HG03175 (cell line): ENCODE measurements around the gene FOXK2.

Experiments
- ATAC-seq: cut with Tn5 transposase; IDR thresholded peaks from one replicate; pipeline ENCODE4 v1.9.1; 2021; ENCODE audit warnings: mild to moderate bottlenecking, moderate library complexity; ENCODE audit not compliant: unreplicated experiment

Gene FOXK2

GRCh38 chr17:82601447-82602000 lies 82.0 kb downstream of the FOXK2 start:
- ATAC-seq = no peak

GRCh38 chr17:82602487-82602886 lies 83.0 kb downstream of the FOXK2 start:
- no peak for ATAC-seq

DNA sequence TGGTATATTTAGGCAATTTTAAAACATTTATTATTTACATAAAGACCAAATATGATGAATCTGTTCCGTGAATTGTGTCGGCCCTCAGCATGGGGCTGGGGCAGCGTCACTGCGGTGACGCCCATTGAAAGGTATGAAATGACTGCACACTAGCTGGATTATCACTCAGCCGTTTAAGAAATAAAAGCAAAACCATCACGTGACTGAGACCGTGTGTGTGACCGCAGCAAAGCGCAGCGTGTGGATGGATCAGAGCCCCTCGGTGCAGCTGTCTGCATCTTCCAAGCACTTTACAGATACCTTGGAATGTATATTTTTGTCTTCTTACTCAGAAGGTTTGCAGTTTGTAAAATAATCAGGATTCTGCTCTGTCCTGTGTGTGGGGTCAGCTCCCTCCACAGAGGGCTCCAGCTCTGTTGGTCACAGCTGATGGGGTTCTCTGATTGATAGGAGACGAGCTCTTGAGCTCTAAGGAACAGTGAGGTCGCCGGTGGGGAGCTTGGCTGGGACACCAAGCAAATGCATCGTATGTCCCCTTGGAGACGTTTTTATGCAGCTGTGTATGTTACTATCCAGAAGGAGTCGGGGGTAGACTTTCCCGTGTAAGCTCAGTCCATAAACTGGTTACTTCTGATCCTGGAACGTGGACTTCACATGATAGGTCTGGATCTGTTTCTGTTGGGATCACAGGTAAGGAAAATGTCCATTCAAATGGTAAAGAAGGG lies 83.6 kb downstream of the FOXK2 start:
- no peak for ATAC-seq

DNA sequence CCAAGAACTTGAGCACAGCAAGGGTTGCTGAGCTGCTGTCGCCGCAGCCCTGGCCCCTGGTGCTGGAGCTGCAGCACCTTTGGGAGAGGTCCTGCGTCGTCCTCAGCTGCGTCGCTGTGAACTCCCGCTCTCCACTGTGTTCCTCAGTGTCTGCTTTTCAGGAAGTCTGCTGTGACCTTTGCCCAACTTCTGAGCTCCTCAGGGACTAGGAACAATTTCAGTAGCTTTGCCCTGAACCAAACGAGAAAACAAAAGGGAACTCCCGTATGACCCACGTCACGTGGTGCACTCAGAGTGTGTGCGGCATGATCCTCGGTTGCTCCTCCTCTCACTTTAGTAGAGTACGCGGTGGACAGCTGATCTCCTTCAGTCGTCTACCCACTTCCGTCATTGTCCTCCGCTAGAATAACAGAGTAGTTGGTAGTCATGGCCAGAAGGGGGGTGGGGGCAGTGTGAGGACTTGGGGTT lies 84.5 kb downstream of the FOXK2 start:
- no peak for ATAC-seq

GRCh38 chr17:82604532-82604931 lies 85.0 kb downstream of the FOXK2 start:
- no peak for ATAC-seq

- ATAC-seq = no peak
These were observed 86.5 kb downstream of the FOXK2 start for GRCh38 chr17:82605939-82606600.

DNA sequence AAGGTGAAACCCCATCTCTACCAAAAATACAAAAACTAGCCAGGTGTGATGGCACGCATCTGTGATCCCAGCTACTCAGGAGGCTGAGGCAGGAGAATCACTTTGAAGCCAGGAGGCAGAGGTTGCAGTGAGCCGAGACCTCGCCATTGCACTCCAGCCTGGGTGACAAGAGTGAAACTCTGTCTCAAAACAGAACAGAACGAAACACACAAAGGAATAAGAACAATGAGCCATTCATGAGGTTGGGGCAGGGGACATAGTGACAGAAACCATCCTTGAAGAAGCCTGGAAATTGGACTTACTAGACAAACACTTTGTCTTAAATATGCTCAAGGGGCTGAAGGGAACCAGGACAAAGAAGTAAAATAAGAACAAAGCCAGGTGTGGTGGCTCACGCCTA lies 89.3 kb downstream of the FOXK2 start:
- no peak for ATAC-seq

DNA sequence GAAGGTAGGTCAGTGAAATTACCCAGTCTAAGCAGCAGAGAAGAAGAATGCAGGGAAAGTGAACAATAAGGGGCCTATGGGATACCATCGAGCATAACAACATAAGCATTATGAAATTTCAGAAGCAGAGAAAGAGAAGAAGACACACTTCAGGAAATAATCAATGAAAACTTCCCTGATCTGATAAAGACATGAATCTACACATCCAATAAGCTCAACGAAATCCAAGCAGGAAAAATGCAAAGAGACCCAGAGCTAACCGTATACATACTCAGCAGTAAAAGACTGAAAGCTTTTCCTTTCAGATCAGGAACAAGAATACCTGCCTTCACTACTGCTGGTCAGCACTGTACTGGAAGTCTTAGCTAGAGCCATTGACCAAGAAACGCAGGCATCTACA lies 90.1 kb downstream of the FOXK2 start:
- ATAC-seq = no peak

GRCh38 chr17:82611140-82612058 lies 91.9 kb downstream of the FOXK2 start:
- no peak for ATAC-seq

DNA sequence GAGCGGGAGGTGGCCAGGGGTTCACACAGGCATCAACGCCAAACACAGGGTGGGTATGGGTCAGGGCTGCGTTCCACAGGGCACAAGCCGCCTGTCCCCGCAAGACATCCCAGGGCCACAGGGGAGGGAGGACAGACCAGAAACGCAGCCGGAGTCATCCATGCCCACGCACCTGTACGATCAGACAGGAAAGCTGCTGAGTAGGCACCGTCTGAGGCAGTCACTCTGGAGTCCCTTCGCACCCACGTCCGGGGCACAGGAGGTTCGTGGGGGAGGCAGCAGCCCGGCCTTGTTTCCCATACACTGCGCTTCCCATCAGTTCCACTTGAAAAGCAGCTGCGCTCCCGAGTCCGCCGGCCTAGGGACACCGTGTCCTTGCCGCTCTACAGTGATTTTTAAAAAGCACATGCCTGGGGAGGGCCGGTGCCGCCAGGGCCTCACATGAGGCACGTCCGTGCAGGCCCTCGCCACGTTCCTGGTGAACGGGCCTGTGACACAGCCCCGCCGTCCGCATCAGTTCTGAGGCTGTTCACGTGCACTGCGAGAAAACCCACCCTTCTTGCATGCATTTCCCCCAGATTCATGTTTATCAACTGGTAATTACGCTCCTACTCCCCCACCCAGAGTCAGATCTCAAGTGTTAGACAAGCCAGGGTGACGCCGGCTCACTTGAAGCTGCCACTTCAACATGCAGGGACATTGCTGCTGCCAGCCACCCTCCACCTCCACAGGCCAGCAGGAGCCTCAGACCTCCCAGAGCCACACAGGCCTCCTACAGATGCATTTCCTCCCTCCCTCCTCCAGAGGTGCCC lies 94.0 kb downstream of the FOXK2 start:
- no peak for ATAC-seq

GRCh38 chr17:82614095-82614631 lies 94.6 kb downstream of the FOXK2 start:
- ATAC-seq = no peak

GRCh38 chr17:82615084-82616020 lies 95.8 kb downstream of the FOXK2 start:
- ATAC-seq = no peak

DNA sequence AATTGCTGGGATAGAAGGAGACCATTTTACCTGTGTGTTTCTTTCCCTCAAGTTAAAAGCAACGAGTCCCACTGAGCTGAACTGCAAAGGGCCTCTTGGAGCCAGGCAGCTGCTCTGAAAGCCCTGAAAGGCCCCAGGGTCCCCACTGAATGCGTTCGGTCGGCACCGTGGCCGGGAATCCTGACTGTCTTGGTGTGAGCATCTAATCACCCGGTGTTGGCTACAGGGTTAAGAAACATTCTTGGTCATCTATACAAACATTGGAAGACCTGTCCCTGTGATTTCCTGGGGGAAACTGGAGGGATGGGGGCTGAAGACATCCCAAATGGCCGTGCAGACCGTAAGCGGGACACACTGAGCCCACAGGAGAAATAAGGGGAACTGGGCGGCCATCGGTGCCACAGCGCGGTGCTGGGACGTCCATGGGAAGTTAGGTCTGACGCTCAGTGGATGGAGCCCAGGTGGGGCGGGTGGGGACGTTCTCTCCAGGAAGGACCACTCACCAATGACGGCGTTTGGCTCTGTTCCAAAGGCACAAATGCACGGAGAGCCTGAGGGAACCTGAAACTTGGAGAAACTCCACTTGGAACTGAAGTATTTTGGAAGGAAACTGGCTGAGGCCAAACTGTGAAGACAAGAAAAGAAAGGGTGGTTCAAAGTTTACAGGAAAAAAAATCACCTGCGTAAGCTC lies 96.6 kb downstream of the FOXK2 start:
- ATAC-seq = no peak

DNA sequence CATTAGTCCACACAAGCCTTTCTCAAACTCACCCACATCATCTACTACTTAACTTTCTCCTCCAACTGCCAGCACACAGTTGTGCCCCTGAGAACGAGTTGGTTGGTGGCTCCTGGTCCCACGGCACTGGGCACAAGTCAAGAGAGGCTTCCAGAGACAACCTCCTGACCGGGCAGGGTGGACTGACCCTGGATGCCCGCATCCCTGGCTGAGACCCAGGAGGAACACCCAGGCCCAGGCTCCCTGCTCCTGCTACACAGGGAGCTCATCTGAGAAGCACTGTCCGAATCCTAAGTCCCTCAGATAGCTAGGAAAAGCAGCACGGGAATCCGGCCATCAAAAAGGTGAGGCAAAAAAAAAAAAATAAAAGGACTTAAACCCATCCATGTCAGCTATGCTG lies 99.7 kb downstream of the FOXK2 start:
- ATAC-seq = no peak

- ATAC-seq = no peak
These were observed 100.1 kb downstream of the FOXK2 start for GRCh38 chr17:82619641-82620040.

DNA sequence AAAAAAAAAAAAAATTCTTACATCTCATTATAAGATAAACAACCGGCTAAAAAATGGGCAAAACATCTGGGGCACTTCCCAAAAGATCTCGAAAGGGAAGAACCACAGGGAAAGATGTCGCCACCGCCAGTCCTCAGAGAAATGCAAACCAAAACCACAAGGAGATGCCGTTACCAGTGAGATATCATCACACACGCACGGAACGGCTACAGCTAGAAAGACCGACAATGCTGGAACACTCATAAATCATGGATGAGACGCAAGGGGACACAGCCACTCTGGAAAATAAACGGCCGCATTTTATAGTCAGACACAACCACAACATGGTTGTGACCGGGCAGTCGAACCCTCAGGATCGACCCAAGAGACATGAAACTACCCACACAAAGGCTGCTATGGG lies 104.2 kb downstream of the FOXK2 start:
- no peak for ATAC-seq

GRCh38 chr17:82627405-82627804 lies 107.9 kb downstream of the FOXK2 start:
- ATAC-seq = no peak

- no peak for ATAC-seq
These were observed 110.2 kb downstream of the FOXK2 start for GRCh38 chr17:82629748-82630147.
